Activated naive CD4-positive, alpha-beta T cell treated with Interleukin-2 at 50 U/mL for 16 hours (primary cell): ENCODE data around the gene SLC22A23.

Source experiments
- DNase-seq: peaks from one replicate; pipeline ENCODE4 v3.0.0-alpha.2; 2020

Gene SLC22A23, protein sequence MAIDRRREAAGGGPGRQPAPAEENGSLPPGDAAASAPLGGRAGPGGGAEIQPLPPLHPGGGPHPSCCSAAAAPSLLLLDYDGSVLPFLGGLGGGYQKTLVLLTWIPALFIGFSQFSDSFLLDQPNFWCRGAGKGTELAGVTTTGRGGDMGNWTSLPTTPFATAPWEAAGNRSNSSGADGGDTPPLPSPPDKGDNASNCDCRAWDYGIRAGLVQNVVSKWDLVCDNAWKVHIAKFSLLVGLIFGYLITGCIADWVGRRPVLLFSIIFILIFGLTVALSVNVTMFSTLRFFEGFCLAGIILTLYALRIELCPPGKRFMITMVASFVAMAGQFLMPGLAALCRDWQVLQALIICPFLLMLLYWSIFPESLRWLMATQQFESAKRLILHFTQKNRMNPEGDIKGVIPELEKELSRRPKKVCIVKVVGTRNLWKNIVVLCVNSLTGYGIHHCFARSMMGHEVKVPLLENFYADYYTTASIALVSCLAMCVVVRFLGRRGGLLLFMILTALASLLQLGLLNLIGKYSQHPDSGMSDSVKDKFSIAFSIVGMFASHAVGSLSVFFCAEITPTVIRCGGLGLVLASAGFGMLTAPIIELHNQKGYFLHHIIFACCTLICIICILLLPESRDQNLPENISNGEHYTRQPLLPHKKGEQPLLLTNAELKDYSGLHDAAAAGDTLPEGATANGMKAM

GRCh38 chr6:3456898-3457709 is at the start of gene SLC22A23:
Gene SLC22A23 (minus strand): TSS chr6:3457050. CDS start chr6:3456559, 491 bp downstream.
- DNase-seq, result peak; percentile 71

DNA sequence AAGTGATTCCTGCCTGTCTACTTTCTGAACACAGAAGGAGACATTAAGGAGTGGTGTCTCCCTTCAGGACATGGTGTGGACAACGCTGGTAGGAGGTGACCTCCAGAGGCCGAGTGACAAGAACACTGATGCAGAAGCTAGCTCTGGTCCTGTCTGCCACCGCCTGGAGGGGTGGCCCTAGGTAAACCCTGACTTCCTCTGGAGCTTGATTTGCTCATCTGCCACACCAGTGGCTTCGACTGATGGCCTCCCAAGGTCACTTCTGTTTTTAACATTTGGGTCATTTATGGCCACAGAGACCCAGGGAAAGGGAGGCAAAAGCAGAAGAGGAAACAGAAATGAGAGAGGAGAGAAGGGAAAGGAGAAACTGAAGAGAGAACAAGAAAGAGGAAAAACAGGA is 49.4 kb upstream of the SLC22A23 start:
- no peak for DNase-seq

DNA sequence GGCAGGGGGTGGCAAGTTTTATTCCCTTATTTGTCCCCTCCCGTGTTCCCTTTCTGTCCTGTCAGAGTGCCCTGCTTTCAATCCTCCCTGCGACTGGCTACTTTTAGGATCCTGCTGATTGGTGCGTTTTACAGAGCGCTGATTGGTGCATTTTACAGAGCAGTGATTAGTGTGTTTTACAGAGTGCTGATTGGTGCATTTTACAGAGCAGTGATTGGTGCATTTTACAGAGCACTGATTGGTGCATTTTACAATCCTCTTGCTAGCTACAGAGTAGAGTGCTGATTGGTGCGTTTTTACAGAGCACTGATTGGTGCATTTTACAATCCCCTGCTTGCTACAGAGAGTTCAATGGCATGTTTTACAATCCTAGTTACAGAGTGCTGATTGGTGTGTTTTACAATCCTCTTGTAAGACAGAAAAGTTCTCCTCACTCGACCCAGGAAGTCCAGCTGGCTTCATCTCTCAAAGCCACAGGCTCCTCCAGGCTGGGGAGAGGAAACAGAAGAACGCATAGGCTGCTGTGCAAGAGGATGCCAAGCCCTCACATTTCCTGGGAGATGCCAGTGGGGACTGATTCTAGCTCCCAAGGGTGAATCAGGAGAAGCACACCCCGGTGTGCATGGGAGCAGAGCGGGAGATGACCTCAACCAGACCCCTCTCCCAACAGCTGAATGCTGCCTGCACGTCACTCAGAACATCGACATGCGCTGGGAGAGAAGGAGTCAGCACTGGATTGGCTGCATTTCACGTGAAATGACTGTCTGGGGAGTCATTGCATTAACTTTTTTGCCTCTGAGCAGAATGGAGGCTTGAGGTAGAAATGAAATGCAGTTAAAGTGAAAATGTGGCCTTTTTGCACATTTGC is 48.3 kb upstream of the SLC22A23 start:
- no peak for DNase-seq

DNA sequence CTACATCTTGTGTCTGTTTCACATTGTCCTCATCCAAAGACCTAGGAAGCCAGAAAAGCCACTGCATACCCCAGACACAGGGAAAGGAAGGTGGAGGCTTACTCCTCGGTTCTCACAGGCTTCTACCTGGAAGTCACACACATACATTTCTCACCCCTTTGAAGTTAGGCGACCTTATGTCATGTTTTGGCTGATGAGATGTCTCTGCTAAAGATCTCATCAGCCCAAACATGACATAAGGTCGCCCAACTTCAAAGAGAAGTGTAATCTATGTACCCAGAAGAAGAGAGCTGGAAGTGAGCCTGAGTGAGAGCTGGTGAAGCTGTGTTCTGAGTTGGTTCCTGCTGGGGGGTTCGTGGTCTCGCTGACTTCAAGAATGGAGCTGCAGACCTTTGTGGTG is 47.5 kb upstream of the SLC22A23 start:
- DNase-seq, result no peak

- no peak for DNase-seq
These were observed 45.1 kb upstream of the SLC22A23 start for GRCh38 chr6:3501826-3502500.

DNA sequence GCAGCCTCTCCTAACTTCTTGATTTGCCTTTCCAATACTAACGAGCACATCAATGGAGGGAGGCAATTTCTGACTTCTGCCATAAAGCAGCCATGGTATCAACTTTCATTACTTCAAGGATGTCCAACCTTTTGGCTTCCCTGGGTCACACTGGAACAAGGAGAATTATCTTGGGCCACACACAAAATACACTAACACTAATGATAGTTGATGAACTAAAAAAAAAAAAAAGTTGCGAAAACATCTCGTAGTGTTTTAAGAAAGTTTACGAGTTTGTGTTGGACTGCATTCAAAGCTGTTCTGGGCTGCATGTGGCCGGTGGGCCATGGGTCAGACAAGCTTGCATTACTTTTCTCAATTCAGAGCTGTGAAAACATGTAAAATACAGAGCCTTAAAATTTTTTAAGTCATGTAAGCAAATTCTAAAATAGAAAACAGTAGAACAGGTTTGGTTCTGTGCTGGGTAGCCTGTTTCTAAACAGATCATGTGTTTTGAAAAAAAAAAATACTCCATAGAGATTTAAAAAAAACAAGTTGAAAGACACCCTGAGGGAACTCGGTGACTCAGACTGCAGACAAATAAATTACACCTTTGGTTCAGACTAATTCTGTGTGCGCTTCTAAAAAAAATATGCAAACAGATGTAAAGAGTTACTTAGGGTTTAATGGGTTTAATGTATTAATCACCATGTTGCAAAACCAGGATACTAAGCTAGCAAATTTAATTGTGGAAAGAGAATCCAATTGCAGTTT is 43.6 kb upstream of the SLC22A23 start:
- no peak for DNase-seq

- no peak for DNase-seq
These were observed 42.8 kb upstream of the SLC22A23 start for GRCh38 chr6:3499603-3500002.

DNA sequence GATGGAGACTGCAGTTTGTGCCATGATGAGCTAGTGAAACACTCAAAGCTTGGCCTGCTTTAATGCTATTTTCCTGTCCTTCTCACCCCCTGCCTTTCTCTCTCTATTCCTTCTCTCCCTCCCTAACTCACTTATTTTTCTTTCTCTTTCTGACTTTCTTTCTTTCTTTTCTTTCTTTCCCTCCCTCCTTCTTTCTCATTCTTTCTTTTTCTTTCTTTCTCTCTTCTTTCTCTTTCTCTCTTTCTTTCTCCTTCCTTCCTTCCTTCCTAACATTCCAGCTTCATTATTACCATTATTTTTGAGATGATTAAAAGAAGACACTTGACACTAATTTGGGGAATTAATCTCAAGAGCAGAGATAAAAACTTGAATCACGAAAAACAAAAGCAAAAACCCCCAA is 39.5 kb upstream of the SLC22A23 start:
- no peak for DNase-seq

GRCh38 chr6:3494391-3495100 is 37.7 kb upstream of the SLC22A23 start:
- no peak for DNase-seq

DNA sequence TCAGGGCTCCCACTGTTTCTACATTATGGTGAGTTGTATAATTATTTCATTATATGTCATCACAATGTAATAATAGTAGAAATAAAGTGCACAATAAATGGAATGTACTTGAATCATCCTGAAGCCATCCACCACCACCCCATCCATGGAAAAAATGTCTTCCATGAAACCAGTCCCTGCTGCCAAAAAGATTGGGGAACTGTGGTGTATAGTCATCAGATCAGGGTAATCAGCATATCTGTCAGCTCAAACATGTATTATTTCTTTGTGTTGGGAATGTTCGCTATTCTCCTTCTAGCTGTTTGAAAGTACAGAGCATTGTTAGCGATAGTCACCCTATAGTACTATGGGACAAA is 33.8 kb upstream of the SLC22A23 start:
- no peak for DNase-seq

DNA sequence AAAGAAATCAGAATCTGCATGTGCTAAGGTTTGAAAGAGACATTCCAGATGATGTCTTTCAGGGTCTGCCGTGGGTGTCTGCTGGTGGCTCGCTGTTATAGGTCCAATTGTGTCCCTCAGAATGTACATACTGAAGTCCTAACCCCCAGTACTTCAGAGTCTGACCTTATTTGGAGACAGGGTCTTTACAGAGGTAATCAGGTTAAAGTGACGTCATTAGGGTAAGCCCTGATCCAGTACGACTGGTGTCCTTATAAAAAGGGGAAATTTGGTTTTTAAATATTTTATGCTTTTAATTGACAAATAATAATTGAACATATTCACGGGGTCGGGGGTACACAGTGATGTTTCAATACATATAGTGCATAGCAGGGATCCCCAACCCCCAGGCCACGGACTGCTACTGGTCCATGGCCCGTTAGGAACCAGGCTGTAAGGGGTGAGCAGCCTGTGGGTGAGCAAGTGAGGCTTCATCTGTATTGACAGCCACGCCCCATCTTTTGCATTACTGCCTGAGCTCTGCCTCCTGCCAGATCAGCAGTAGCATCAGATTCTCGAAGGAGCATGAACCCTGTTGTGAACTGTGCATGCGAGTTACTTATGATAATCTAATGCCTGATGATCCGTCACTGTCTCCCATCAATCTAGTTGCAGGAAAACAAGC is 33.2 kb upstream of the SLC22A23 start:
- no peak for DNase-seq

DNA sequence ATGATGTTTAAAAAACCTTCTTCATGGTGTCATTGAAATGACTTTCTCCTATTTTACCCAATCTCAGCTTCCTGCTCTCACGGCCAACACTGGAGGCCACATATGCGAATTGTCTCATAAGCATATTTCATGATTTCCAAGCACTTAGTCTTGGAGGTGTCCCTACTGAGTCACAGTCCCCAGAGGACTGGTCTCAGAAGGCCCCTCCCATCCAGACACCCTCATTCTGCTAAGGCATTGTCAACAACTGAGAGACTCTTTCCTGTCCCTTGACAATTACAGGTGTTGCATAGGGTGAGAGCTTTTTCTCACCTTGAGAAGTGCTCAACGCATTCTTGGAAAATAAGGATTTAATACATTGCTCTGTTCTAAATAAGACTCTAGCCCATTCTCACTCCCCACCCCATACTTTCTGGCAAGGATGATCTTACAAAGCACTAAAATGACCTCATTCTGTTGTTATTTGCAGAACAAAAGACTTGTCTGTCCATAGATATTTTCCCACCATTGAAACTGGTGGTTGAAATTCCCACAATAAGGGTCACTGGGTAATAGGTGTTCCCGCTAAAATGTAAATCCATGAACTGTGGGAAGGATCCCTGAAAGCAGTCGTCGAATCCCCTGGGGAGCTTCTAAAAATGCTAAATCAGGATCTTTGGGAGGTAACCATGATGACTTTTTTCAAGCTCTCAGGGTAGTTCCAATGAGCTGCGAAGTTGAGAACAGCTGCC is 32.3 kb upstream of the SLC22A23 start:
- no peak for DNase-seq

DNA sequence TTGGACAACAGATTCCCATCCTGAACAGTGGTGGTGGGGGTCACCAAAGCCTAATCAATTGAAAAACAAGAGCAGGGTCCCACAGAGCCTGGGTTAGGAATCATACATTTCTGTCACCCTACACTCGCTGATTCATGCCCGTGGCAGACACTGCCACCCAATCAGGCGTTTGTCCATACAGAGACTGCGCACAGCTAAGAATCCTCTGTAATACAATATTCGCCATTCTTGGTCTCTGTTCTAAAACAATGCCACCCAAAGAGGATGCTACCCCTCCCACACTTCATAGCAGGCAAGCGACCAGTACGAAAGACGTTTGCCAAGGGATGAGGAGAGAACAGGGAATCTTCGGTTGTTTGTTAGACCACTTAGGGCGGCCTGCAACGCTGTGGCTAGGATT is 28.1 kb upstream of the SLC22A23 start:
- DNase-seq, result no peak

DNA sequence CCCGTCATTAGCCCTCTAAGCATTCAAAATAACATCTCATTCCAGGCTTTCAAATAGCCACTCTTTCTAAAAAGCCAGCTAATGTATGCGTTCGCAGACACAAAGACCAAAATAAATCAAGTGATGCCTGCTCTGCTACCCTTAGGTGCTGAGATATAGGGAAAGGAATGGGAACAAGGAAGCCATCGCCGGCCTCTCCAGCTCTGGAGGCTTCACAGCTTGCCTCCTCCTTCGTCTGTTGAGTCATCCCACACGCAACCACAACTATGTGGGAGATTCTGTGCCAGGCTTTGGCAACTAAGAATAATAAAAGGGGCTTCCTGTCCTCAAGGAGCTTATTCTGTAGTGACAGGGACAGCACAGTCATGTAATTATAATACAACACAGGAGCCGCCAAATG is 27.3 kb upstream of the SLC22A23 start:
- no peak for DNase-seq

- DNase-seq, result no peak
These were observed 26.8 kb upstream of the SLC22A23 start for GRCh38 chr6:3483675-3484074.

- no peak for DNase-seq
These were observed 26.0 kb upstream of the SLC22A23 start for GRCh38 chr6:3482869-3483268.

DNA sequence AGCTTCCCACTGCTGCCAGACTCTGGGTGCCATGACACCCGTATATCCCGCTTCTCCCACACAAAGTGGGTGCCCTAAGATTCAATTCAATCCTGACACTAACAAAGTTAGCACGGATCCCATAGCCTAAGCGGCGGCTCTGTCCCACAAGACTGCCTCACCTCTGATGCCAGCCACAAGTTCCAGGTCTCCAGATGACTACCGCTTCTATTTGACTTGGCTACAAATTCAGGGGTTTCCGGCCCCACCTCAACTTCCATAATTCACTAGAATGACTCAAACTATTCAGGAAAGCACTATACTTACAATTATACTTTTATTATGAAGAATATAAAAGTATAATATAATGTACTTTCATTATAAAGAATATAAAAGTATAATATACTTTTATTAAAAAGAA is 24.8 kb upstream of the SLC22A23 start:
- no peak for DNase-seq

DNA sequence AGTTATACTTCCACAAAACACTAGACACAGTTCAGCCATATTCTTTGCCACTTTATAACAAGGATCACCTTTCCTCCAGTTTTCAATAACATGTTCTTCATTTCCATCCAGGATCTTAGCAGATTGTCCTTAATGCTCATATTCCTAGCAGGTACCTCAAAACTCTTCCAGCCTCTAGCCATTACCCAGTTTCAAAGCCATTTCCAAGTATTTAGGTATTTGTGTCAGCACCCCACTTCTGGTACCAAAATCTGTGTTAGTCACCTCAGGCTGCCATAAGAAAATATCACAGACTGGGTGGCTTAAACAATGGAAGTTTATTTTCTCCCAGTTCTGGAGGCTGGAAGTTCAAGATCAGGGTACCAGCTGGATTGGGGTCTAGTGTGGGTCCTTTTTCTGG is 23.2 kb upstream of the SLC22A23 start:
- DNase-seq, result no peak

GRCh38 chr6:3473773-3474172 is 16.9 kb upstream of the SLC22A23 start:
- no peak for DNase-seq
